ENCODE results near the gene LRMDA.

The LRMDA gene

GRCh38 chr10:76192694-76193320 is 761.4 kb downstream of the LRMDA start:
- Histone ChIP-seq H3K36me3 (ENCODE audit: insufficient read depth) (no peaks in the 10 kb centered on the region), H4K20me1 (ENCODE audit: insufficient read depth) (no peaks in the 10 kb centered on the region), H2AFZ (ENCODE audit: low read depth) (no peak overlapping the region), H3K27me3 (ENCODE audit: insufficient read depth, low read depth) (no peaks in the 10 kb centered on the region), H3K4me2 (no peak overlapping the region), H3K79me2 (ENCODE audit: insufficient read depth, low read depth) (no peaks in the 10 kb centered on the region), H3K9ac (no peak overlapping the region), H3K27ac (no peak overlapping the region), H3K4me1 (ENCODE audit: low read depth, poor library complexity, severe bottlenecking) (no peaks in the 10 kb centered on the region), H3K4me3 (IDR thresholded peaks at IDR 0.05; ENCODE audit: insufficient read depth, low read depth, low read length) (no peak overlapping the region)
- TF ChIP-seq CTCF (conservative IDR thresholded peaks at IDR 0.05; ENCODE audit: low read depth, low read length): no peak

GRCh38 chr10:76195654-76196390 is 764.4 kb downstream of the LRMDA start:
- H3K27ac ChIP-seq: no peak overlapping the region
- no peak overlapping the region for H2AFZ ChIP-seq (ENCODE audit: low read depth)
- no peaks in the 10 kb centered on the region for H3K4me1 ChIP-seq (ENCODE audit: low read depth, poor library complexity, severe bottlenecking)
- no peak overlapping the region for H3K9ac ChIP-seq
- no peaks in the 10 kb centered on the region for H3K79me2 ChIP-seq (ENCODE audit: insufficient read depth, low read depth)
- H4K20me1 ChIP-seq (ENCODE audit: insufficient read depth): no peaks in the 10 kb centered on the region
- TF ChIP-seq CTCF (conservative IDR thresholded peaks at IDR 0.05; ENCODE audit: low read depth, low read length): no peak
- H3K4me2 ChIP-seq: no peak overlapping the region
- H3K4me3 ChIP-seq (IDR thresholded peaks at IDR 0.05; ENCODE audit: insufficient read depth, low read depth, low read length): no peak overlapping the region
- H3K27me3 ChIP-seq (ENCODE audit: insufficient read depth, low read depth): no peaks in the 10 kb centered on the region
- H3K36me3 ChIP-seq (ENCODE audit: insufficient read depth): no peaks in the 10 kb centered on the region

DNA sequence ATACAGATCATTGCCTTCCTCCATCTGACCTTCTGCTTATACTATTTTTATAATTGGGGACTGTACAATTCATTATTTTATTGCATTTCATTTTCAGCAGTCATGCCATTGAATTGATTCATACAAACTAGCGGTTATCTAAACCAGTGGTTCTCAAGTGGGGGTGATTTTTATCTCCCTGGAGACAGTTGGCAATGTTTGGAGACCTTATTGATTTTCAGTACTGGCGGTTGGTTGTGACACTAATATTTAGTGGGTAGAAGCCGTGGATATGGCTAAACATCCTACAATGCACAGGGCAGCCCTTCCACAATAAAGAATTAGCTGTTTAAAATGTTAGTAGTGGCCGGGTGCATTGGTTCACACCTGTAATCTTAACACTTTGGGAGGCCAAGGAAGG is 765.9 kb downstream of the LRMDA start:
- no peak overlapping the region for H3K4me3 ChIP-seq (IDR thresholded peaks at IDR 0.05; ENCODE audit: insufficient read depth, low read depth, low read length)
- H3K4me1 ChIP-seq (ENCODE audit: low read depth, poor library complexity, severe bottlenecking): no peaks in the 10 kb centered on the region
- H3K4me2 ChIP-seq: no peak overlapping the region
- H3K36me3 ChIP-seq (ENCODE audit: insufficient read depth): no peaks in the 10 kb centered on the region
- H3K27me3 ChIP-seq (ENCODE audit: insufficient read depth, low read depth): no peaks in the 10 kb centered on the region
- no peak overlapping the region for H2AFZ ChIP-seq (ENCODE audit: low read depth)
- H4K20me1 ChIP-seq (ENCODE audit: insufficient read depth): no peaks in the 10 kb centered on the region
- no peak overlapping the region for H3K27ac ChIP-seq
- H3K9ac ChIP-seq: no peak overlapping the region
- no peak for TF ChIP-seq CTCF (conservative IDR thresholded peaks at IDR 0.05; ENCODE audit: low read depth, low read length)
- no peaks in the 10 kb centered on the region for H3K79me2 ChIP-seq (ENCODE audit: insufficient read depth, low read depth)

DNA sequence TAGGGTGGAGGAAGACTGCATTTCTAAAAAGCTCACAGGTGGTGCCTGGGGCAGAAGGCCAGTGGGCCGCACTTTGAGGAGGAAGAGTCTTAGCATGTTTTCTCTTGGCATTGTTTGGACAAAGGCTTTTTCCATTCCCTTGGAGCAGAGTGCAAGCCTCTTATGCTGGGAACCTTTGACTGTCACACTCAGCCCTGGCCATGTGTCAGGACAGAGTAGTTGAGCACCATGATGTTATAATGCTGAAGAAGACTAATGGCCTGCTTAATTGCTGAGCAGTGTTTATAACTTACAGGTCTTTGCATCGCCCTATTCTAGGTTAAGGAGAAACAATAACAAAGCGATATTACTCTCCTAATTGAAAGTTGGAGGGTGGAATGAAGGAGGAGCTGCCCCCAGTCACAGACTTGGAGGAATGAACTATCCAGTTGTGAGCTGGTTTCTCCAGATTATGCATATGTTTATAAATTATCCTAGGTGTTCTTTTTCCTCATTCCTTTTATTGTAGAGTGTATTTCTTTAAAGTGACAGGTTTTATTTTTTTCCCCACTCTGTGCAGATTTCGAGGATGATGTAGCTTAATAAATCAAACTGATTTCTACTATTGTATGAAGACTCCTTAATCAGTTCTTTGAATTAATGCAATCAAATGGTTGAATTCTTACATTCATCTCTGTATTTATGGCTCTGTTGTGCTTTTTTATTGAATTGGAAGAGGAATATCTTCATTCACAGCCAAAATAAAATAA is 767.0 kb downstream of the LRMDA start:
- Histone ChIP-seq H3K4me3 (IDR thresholded peaks at IDR 0.05; ENCODE audit: insufficient read depth, low read depth, low read length) (no peak overlapping the region), H3K9ac (no peak overlapping the region), H3K4me2 (no peak overlapping the region), H3K27me3 (ENCODE audit: insufficient read depth, low read depth) (no peaks in the 10 kb centered on the region), H3K36me3 (ENCODE audit: insufficient read depth) (no peaks in the 10 kb centered on the region), H3K4me1 (ENCODE audit: low read depth, poor library complexity, severe bottlenecking) (no peaks in the 10 kb centered on the region), H4K20me1 (ENCODE audit: insufficient read depth) (no peaks in the 10 kb centered on the region), H3K27ac (no peak overlapping the region), H3K79me2 (ENCODE audit: insufficient read depth, low read depth) (no peaks in the 10 kb centered on the region), H2AFZ (ENCODE audit: low read depth) (no peak overlapping the region)
- TF ChIP-seq CTCF (conservative IDR thresholded peaks at IDR 0.05; ENCODE audit: low read depth, low read length): no peak
